GOT3 (cell line): Measurements from ENCODE around the gene MCM8.

Source experiments
- DNase-seq: peaks from one replicate; lab custom pipeline; 2025; ENCODE audit warnings: mixed read lengths; lab: John Stamatoyannopoulos, UW

The MCM8 gene

DNA sequence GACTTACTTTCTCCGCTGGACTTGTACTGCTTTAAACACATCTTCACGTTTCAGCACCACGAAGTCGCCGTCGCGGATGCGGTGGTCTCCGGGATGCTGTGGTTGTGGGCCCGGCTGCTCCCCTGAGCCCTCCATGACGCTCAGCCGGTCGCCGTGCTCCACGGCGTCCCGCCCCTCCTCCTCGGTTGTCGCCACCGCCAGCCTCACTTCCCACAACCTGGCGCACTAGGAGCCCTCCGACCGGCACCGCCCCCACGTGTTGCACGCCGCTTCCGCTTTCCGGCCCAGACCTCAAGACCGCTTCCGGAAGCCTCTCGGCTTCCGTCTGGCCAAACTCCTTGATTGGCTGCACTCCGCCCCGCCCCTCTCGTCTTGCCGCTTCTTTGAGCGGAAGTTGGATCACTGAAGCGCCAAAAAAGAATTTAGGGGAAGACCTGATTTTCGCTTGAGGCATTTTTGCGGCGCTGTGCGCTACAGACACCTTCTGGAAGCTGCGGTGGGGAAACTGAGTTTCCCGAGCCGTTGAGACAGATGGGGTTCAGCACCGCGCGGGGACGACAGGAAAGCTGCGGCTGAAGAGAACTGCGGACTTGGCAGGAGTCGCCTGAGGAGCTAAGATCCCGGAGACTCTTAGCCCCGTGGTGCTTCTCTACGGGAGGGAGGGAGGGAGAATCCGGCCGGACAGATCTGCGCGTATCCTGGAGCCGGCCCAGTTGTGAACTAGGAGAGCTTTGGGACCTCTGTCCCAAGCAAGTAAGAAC lies at the start of gene MCM8, which contains the start of gene TRMT6:
Gene MCM8 (plus strand): TSS at position 382 of the 761 bp plus-strand sequence. CDS start 1,364 bp downstream, outside the sequence.
Gene TRMT6 (minus strand): TSS at position 263 of the 761 bp plus-strand sequence. CDS start 128 bp downstream, at position 135.
- DNase-seq = peak; percentile 87

DNA sequence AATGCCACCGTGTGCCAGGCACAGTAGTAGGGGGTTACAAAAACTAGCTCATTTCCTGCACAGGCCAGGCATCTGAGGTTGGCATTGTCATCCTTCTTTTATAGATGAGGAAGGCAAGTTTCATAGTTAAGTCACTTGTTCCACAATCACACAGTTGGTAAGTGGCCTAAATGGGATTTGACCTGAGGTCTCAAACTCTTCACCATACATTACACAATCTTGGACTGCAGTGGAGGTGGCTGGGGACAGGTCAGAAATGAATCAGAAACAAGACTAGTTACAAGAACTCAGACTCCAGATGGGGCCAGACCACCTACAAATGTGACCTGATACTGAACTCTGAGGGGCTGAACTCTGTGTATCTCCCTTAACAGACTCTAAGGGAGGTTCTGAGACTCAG lies 49.5 kb upstream of the MCM8 start:
- no peak for DNase-seq

GRCh38 chr20:5908981-5909380 lies 41.5 kb upstream of the MCM8 start:
- no peak for DNase-seq

- no peak for DNase-seq
Measured at GRCh38 chr20:5910186-5910585, 40.3 kb upstream of the MCM8 start.

GRCh38 chr20:5913166-5913565 lies 37.3 kb upstream of the MCM8 start:
- no peak for DNase-seq

DNA sequence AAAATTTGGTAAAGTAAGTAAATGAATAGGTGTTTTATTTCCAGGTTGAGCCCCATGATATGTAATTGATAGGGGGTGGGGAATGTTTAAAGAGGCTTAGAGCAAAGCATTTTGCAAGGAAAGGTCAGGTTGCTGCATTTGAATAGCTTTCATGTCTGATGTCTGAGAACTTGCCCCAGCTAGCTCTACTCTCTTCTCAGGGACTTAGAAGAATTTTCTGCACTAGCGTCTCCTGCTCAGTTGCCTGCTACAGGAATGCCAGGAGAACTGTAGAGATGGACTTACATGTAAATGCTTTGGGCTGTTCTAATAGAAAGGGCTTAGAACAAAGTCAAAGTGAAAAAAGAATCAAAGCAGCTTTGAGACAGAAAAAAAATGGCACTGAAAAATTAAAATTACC lies 35.6 kb upstream of the MCM8 start:
- DNase-seq = no peak

DNA sequence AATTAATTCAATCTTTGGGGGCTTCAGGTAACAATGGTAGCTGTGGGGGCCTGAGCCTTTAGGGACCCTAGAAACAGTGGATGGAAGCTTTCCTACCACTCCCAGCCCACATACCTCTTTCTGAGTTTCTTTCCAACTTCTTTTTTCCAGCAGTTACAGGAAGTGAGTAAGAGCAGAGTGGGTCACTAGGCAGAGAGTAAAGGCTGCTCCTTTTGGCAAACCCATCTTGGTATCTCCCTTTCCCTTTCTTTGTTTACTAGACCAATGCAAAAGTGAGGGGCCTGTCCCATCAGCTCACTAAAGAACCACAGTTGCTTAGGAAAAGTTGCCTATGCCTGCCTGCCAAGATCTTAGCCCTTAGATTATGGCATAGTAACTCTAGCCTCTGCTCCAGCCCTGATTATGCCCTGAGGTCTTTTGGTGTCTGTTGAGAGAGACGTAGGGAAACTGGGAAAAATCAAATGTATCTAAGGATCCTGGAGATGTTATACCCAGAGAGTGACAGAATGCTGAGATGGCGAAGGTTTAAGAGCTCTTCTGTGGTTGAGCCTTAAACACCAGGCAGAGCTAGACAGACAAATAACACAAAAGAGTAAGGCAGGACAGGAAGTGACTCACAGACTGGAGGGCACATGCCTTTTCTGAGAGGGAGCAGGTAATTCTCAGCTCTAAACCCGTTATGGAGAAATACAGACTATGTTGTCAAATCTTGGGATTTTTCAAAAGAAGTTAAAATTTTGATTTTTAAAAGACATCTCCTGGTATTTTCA lies 31.4 kb upstream of the MCM8 start:
- no peak for DNase-seq

GRCh38 chr20:5919626-5920544 lies 30.6 kb upstream of the MCM8 start:
- DNase-seq = no peak

- DNase-seq = no peak
Measured at GRCh38 chr20:5920581-5920980, 29.9 kb upstream of the MCM8 start.

- no peak for DNase-seq
Measured at GRCh38 chr20:5923493-5923892, 27.0 kb upstream of the MCM8 start.

GRCh38 chr20:5925551-5925950 lies 24.9 kb upstream of the MCM8 start:
- no peak for DNase-seq

GRCh38 chr20:5927749-5928462 lies 22.5 kb upstream of the MCM8 start:
- DNase-seq = no peak

GRCh38 chr20:5928836-5929715 lies 21.4 kb upstream of the MCM8 start:
- DNase-seq = no peak

DNA sequence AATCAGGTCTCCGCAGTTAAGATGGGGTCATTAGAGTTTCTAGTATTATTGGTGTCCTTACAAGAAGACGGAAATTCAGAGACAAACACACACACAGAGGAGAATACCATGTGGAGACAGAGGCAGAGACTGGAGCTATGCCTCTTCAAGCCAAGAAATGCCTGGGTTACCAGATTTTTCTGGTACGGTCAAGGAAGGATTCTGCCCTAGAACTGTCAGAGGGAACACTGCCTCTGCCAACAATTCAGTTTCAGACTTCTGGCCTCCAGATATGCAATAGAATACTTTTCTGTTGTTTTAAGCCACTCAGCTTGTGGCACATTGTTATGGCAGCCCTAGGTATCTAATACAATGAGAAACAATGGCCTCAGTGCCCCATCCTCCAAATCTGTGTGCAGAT lies 19.0 kb upstream of the MCM8 start:
- no peak for DNase-seq

DNA sequence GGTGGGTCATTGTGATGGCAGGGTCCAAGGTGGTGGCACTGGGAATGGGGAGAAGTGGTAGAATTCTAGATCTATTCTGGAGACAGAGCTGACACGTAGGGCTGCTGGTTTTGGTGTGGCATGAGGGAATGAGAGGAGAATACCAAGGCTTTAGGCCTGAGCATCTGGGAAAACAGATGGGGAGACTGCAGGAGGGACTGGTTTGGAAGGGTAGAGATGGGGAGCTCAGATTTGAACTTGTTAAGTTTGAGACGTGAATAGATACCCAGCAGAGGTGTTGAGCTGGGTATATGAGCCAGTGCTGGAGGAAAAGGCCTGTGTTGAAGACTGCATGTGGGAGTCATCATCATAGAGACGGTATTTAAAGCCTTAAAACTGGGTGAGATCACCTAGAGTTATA lies 17.7 kb upstream of the MCM8 start:
- no peak for DNase-seq

DNA sequence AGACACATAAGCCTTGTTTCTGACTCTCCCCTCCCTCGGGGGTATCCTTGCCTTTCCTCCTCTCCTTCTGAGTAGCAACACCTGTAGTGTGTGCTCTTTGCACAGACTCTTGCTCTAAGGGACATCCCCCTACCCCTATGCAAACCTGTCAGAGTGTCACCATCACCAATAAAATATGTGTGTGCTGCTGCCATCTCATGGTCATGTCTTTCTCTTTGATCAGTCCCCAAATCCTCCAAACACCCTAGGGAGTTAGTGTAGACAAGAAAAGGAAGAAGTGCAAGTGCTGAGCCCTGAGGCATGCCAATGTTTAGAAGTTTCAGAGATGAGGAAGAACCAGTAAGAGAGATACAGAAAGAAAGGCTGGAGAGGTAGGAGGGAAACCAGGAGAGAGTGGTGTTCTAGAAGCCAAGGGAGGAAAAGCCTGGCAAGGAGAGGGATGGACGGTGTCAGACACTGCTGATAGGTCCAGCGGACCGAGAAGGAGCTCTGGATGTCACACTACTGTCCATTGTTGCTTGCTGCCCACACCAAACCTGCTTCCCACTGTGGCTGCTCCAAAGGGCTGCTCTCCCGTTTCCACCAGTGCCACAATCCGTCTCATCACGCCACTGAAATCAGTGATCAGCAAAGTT lies 16.5 kb upstream of the MCM8 start:
- no peak for DNase-seq

DNA sequence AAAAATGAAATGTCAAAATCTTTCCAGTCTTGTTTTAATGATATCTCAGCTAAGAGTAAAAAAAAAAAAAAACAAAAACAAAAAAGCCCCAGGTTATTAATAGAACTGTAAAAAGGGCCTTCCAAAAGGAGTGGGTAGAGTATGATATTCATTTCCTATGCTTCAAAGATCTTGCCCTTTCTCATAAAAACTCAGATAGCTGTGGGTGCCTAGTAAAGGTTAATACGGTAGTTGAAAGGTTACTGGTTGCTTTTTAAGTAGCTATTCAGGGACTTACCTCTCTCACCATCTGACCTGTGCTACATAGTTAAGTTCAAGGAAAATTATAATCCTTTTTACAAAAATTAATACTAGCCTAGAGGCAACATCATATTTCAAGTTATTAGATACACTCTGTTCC lies 15.1 kb upstream of the MCM8 start:
- no peak for DNase-seq

DNA sequence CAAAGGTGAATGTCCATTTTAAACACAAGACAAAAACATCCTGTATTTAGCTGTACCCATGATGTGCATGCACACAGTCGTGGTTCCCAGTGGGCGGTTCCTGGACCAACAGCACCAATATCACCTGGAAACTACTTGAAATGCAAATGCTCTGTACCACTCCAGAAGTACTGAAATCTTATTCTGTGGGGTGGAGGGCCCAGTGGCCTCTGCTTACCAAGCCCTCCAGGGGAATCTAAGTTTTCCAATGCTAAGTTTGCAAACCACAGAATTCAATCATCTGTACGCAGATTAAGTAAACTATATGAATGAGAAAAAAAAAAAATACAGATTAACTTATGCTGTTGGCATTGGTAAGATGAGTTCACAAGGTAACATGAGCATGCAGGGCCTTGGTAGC lies 14.2 kb upstream of the MCM8 start:
- DNase-seq = no peak

- no peak for DNase-seq
Measured at GRCh38 chr20:5938456-5939029, 11.9 kb upstream of the MCM8 start.

GRCh38 chr20:5945963-5946362 lies 4.5 kb upstream of the MCM8 start:
- no peak for DNase-seq
